Middle frontal gyrus (tissue), 1 donor: ENCODE results near the gene FRMD1.

Source experiments
- DNase-seq: peaks from one replicate; pipeline ENCODE4 v3.0.0-alpha.2; 2015; ENCODE audit warnings: low spot score; ENCODE audit errors: extremely low spot score

The FRMD1 gene

GRCh38 chr6:168027521-168027920 lies 51.5 kb downstream of the FRMD1 start:
- no peak for DNase-seq

GRCh38 chr6:168026925-168027324 lies 52.1 kb downstream of the FRMD1 start:
- no peak for DNase-seq

- DNase-seq: no peak
Measured at GRCh38 chr6:168025831-168026710, 52.9 kb downstream of the FRMD1 start.

DNA sequence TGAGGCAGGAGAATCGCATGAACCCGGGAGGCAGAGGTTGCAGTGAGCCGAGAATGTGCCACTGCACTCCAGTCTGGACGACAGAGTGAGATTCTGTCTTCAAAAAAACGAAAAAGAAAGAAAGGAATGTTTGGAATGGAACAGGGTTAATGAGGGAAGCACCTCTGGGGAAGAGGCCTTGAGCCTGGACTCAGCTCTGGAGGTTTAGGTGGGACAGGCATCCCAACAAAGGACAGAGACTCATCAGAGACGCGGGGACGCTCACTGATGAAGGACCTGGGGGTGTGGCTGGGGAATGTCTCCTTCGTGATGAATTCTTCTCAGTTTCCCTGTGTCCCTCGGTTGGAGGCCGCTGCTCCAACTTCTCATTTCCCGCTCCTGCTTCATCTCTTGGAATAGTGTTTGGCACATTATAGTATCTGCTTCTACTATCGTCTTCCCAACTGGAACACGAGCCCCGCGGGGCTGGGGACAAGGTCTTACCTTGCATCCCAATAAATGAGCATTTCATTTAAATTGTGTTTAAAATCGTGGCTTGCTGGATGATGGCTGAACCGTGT lies 54.0 kb downstream of the FRMD1 start:
- DNase-seq: no peak

- no peak for DNase-seq
Measured at GRCh38 chr6:168022488-168023321, 56.3 kb downstream of the FRMD1 start.

DNA sequence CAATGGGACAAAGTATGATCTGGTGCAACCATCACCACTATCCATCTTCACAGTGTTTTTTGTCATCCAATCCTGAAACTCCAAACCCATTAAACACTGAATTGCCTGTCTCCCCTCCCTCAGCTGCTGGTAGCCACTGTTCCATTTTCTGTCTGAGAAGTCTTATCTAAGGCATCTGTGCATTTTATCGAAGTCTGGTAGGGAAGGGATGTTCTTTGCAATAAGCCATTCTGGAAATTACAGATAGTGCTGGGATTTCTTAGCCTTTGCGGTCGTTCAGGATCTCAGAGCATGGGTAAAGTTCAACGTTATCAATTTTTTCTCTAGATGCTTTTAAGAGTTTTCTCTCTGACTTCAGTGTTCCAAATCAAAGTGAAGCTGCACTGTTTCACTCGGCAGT lies 57.4 kb downstream of the FRMD1 start:
- DNase-seq: no peak

- no peak for DNase-seq
Measured at GRCh38 chr6:168020242-168020641, 58.8 kb downstream of the FRMD1 start.

DNA sequence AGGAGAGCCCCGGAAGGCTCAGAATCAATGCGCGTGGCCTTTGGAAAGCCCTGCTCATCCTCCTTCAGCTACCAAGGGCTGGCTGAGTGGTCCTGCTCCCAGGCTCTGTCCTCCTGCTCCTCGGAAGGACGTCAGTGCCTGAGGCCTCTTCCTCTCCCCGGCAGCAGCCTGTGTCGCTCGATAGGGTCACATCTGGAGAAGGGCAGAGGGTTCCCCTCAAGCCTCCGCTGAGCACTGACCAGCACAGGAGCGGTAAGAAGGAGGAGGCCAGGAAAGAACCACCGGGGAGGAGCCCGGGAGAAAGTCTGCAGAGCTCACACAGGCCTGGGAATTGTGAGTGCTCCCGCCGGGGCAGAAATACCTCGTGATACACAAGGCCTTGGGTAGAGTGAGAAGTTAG lies 60.3 kb downstream of the FRMD1 start:
- no peak for DNase-seq

GRCh38 chr6:168017629-168018028 lies 61.4 kb downstream of the FRMD1 start:
- no peak for DNase-seq

DNA sequence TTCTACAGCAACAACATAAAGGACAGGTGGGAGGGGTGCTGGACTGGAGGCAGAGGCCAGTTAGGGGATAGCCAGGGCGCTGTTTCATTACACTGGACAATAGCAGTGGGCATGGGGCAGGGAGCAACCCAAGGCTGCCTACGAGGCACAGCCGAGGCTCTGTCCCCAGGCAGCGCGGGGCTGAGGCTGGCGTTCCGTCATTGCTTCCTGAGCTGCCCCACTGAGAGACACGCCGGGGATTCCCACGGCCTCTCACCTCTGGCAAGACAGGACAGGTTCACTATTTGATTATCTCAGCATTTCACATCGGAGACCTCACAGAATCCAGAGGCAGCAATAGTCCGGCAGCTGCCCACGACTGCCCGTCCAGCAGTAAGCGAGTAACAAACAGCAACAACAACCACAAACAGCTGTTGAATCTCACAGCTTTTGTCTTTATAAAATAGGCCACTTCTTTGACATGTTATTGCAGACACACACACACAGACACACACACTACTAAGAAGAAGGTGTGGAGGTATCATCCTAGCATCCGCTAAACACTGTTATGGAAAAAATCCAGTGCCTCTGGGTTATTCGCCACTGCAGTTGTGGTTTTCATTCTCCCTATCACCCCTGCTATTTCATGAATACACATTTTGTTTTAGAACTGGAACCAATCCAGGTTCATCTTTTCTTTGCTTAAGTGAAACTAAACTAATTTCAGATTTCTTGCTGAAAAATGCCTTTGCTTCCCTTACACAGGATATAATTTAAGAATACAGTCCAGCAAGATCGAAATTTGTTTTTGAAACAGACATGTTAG lies 62.1 kb downstream of the FRMD1 start:
- no peak for DNase-seq

DNA sequence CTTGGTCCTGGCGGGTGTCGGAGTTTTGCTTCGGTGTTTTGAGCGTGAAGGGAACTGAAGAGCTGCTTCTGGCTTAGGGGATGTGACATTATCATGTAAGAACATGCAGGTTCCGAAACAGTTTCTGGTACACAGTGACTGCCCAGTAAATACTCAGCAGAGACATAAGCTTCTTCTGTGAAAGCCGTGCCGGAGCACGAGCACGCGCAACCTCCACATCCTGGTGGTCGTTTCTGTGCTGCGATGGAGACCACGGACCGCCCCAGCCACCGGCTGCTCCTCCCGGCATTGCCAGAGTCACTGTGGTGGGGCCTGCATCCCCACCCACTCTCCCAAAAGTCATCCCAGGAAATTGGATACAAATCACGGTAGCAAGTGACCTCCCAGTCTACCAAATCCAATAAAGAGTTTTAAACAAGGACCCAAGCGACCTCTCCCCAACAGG lies 62.8 kb downstream of the FRMD1 start:
- DNase-seq: no peak

GRCh38 chr6:168015482-168016175 lies 63.4 kb downstream of the FRMD1 start:
- no peak for DNase-seq

GRCh38 chr6:168015009-168015408 lies 64.0 kb downstream of the FRMD1 start:
- DNase-seq: no peak

DNA sequence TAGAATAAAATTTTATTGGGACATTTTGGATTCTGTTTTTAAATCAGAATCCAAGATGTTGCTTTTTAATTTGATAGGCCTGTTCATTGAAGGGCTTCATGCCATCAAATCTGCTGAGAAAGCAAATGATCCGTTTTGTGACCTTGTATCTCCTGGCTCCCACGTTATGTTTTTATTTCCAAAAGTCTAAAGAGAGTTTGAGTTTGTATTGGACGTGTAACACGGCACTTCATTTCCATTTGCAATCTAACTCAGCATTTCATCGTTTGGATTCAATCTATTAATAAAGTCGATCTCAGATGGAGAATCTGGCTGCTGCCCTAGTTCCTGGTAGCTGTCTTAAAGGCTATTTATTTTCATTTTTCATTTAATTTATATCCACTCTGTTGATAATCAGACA lies 64.6 kb downstream of the FRMD1 start:
- no peak for DNase-seq

- DNase-seq: no peak
Measured at GRCh38 chr6:168013250-168013915, 65.6 kb downstream of the FRMD1 start.

DNA sequence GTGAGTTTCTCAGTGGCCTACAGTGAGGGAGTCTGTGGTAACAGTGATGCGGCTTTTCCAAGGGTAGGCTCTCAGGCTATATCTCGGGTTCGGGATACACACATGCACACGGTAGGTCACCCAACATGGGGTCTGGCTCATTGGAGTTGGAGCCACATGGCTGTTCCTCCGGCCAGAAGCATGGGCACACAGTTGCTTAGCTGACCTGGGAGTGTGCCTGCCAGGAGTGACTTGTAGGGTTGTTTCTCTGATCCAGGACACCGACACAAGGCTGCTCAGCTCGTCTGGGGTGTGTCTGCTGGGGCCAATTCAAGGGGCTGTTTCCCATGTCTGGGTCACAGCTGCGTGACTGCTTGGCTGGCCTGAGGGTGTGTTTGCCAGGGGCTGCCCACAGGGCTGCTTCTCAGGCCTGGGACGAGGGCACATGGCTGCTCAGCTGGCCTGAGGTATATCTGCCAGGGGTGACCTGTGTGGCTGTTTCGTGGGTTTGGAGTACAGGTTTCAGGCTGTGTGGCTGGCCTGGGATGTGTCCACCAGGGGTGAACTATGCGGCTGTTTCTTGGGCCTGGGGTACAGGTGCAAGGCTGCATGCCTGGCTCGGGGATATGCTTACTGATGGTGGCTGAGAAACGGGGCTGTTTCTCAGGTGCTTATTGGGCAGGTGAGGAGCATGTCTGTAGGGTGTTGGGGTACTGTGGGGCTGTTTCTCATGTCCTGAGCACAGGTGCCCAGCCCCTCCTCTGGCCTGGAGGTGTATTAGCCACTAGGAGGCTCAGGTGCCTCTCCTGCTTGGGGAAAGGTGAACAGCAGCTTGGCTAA lies 66.4 kb downstream of the FRMD1 start:
- no peak for DNase-seq

DNA sequence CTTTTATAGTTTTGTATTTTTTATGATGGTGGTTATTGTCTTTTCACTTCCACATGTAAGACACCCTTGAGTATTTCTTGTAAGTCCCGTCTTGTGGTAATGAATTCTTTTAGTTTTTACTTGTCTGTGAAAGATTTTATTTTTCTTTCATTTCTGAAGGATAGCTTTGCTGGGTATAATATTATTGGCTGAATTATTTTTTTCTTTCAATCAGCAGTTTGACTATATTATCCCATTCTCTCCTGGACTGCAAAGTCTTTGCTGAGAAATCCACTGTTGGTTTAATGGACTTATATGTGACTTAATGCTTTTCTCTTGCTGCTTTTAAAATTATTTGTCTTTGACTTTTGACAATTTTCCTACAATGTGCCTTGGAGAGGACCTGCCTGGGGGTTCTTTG lies 67.7 kb downstream of the FRMD1 start:
- no peak for DNase-seq

GRCh38 chr6:168009331-168009730 lies 69.7 kb downstream of the FRMD1 start:
- DNase-seq: no peak
